ENCODE measurements around the gene RBM15B.
"Not testable (repeated sequence)": the region's sequence is repeated elsewhere in the genome, so short reads cannot be mapped to it uniquely, and the experiment has no call there.

RBM15B gene

GRCh38 chr3:51378726-51379125 lies 12.4 kb upstream of the RBM15B start:
- DNase-seq = no peak

- DNase-seq = no peak
These were observed 11.8 kb upstream of the RBM15B start for GRCh38 chr3:51379301-51379700.

- no peak for DNase-seq
These were observed 11.2 kb upstream of the RBM15B start for GRCh38 chr3:51379746-51380455.

GRCh38 chr3:51380601-51381332 lies 10.3 kb upstream of the RBM15B start:
- DNase-seq = no peak

GRCh38 chr3:51381333-51381705 lies 9.8 kb upstream of the RBM15B start:
- DNase-seq = no peak

GRCh38 chr3:51382076-51382745 lies 8.9 kb upstream of the RBM15B start:
- no peak for DNase-seq

DNA sequence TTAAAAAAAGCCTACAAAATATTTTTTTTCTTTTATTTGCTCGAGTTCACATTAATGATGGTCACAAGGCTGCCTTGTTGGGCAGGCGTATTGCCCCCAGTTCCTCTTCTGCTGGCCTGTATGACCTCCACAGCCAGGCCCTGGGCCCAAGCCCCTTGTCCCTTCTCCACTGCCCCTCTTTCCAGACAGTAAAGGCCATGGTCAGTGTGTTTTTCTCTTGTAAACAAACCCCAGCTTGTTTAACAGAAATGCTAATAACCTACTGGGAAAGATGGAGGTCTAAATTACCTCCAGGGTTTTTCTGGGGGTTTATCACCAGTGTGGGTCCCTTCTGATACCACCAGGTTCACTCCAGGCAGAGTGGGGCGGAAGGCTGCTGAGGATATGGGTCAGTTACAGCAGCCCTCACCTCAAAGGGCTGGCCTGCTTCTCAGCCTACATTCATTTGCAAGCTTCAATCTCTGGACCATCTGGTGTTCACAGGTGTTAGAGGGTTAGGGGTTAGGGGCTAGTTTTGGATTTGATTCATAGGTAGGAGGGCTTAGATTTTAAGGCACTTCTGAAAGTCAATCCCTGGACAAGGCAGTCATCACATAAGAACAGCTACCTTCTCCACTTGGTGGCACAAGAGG lies 8.0 kb upstream of the RBM15B start:
- no peak for DNase-seq

- no peak for DNase-seq
These were observed 6.9 kb upstream of the RBM15B start for GRCh38 chr3:51384055-51384725.

DNA sequence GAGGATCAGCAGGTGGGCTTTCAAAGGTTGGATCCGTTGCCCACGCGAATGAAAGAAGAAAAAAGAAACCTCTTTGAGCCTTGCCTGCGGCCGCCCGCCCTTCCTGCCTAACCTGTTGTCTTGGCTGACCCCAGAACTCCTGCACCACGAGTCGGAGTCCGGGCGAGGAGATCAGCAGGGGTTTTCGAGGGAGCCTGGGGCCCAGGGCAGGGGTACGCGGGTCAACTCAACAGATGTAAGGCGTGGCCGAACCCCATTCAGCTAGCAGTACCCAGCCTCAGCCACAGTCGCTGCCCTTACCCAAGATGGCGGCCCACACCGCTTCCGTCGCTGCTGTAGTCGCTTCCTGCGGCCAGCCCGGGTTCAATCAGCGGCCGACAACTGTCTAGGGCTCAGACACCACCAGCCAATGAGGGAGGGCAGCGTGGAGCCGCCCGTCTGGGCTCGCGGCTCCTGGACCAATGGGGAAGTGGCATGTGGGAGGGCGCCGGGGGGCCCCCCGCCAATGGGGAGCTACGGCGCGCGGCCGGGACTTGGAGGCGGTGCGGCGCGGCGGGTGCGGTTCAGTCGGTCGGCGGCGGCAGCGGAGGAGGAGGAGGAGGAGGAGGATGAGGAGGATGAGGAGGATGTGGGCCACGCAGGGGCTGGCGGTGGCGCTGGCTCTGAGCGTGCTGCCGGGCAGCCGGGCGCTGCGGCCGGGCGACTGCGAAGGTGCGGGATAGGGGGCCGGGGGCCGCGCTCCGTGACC lies 6.2 kb upstream of the RBM15B start, which contains the start of gene MANF:
TSS of gene MANF (plus strand) at position 566 of the 748 bp plus-strand sequence. CDS start at position 618, 52 bp downstream.
- DNase-seq = peak; percentile 97

- no peak for DNase-seq
These were observed 5.4 kb upstream of the RBM15B start for GRCh38 chr3:51385621-51386091.

GRCh38 chr3:51386159-51386851 lies 4.8 kb upstream of the RBM15B start:
- DNase-seq = no peak

DNA sequence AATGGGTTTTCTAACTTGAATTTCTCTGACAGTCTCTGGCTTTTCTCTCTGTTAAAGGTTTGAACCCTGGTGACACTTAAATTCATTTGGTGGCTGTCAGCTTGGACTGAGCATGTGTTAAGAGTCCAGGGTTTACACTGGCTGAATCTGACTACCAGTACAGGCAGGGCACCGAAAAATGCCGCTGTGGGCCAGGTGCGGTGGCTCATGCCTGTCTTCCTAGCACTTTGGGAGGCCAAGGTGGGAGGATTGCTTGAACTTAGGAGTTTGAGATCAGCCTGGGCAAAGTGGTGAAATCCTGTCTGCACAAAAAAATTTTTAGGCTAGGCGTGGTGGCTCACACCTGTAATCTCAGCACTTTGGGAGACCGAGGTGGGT lies 4.2 kb upstream of the RBM15B start:
- no peak for DNase-seq

GRCh38 chr3:51387281-51387680 lies 3.8 kb upstream of the RBM15B start:
- DNase-seq = not testable (repeated sequence)

- no peak for DNase-seq
These were observed 2.6 kb upstream of the RBM15B start for GRCh38 chr3:51388286-51389029.

- DNase-seq = peak; percentile 33
These were observed 1.5 kb upstream of the RBM15B start for GRCh38 chr3:51389423-51390183.

- no peak for DNase-seq
These were observed 625 bp upstream of the RBM15B start for GRCh38 chr3:51390246-51391074.

GRCh38 chr3:51391566-51392354 lies 675 bp downstream of the RBM15B start:
- peak; percentile 50 for DNase-seq
